ENCODE results near the gene CALCA. TPM values are rescaled to one million over a fixed set of nuclear protein-coding genes. Genes with fewer than 3 reads are reported as not detected.
"Not testable (repeated sequence)": the region's sequence is repeated elsewhere in the genome, so short reads cannot be mapped to it uniquely, and the experiment has no call there.

CALCA gene
- not detected for total RNA-seq
- long read RNA-seq = 0 reads

GRCh38 chr11:14971865-14972580 lies at the start of gene CALCA:
Gene CALCA, minus strand, starts transcription at chr11:14972351. Its CDS starts 1,159 bp downstream, at chr11:14971192.
- no peak for DNase-seq
- no peak for ATAC-seq (ENCODE audit: poor library complexity)
- intact Hi-C loops (cut with DNase I) = no loop called here

GRCh38 chr11:15016200-15016599 lies 44.0 kb upstream of the CALCA start:
- no peak for DNase-seq
- ATAC-seq (ENCODE audit: poor library complexity) = no peak
- intact Hi-C loops (cut with DNase I) = no loop called here

- ATAC-seq (ENCODE audit: poor library complexity) (no peak), DNase-seq (no peak)
- intact Hi-C loops (cut with DNase I) = no loop called here
These were observed 39.7 kb upstream of the CALCA start for GRCh38 chr11:15011776-15012345.

GRCh38 chr11:15010865-15011264 lies 38.7 kb upstream of the CALCA start:
- intact Hi-C loops (cut with DNase I) = no loop called here
- DNase-seq (no peak), ATAC-seq (ENCODE audit: poor library complexity) (no peak)

- intact Hi-C loops (cut with DNase I) = no loop called here
- ATAC-seq (ENCODE audit: poor library complexity) = no peak
These were observed 34.1 kb upstream of the CALCA start for GRCh38 chr11:15006139-15006759.

GRCh38 chr11:14988133-14988532 lies 16.0 kb upstream of the CALCA start:
- DNase-seq; intact Hi-C loops (cut with DNase I); ATAC-seq (ENCODE audit: poor library complexity): not testable (repeated sequence)

More at GRCh38 chr11:15006139-15006759, 34.1 kb upstream of the CALCA start:
- no peak for DNase-seq

GRCh38 chr11:14981507-14981906 lies 9.4 kb upstream of the CALCA start:
- peak; percentile 71 for ATAC-seq (ENCODE audit: poor library complexity)
- DNase-seq = no peak
- intact Hi-C loops (cut with DNase I) = no loop called here

GRCh38 chr11:14980854-14981253 lies 8.7 kb upstream of the CALCA start:
- intact Hi-C loops (cut with DNase I) = no loop called here
- ATAC-seq (ENCODE audit: poor library complexity) (peak; percentile 39), DNase-seq (no peak)

GRCh38 chr11:14977101-14977880 lies 5.1 kb upstream of the CALCA start:
- DNase-seq = no peak
- intact Hi-C loops (cut with DNase I) = no loop called here

GRCh38 chr11:14975252-14975587 lies 3.1 kb upstream of the CALCA start:
- ATAC-seq (ENCODE audit: poor library complexity) = no peak
- intact Hi-C loops (cut with DNase I) = no loop called here
- no peak for DNase-seq

More at GRCh38 chr11:14977101-14977880, 5.1 kb upstream of the CALCA start:
- ATAC-seq (ENCODE audit: poor library complexity) = no peak

- intact Hi-C loops (cut with DNase I) = no loop called here
These were observed 2.5 kb upstream of the CALCA start for GRCh38 chr11:14974515-14975251.

GRCh38 chr11:14973621-14974514 lies 1.7 kb upstream of the CALCA start:
- intact Hi-C loops (cut with DNase I) = no loop called here
- DNase-seq (no peak), ATAC-seq (ENCODE audit: poor library complexity) (peak; percentile 50)

More at GRCh38 chr11:14974515-14975251, 2.5 kb upstream of the CALCA start:
- no peak for DNase-seq
- ATAC-seq (ENCODE audit: poor library complexity) = peak; percentile 74

GRCh38 chr11:14972581-14973495 lies 687 bp upstream of the CALCA start:
- ATAC-seq (ENCODE audit: poor library complexity) (no peak), DNase-seq (no peak)
- intact Hi-C loops (cut with DNase I) = no loop called here

GRCh38 chr11:14969901-14970323 lies 2.2 kb downstream of the CALCA start:
- intact Hi-C loops (cut with DNase I) = no loop called here
- DNase-seq = no peak
- ATAC-seq (ENCODE audit: poor library complexity) = no peak

- ATAC-seq (ENCODE audit: poor library complexity) = no peak
- intact Hi-C loops (cut with DNase I) = no loop called here
- DNase-seq = no peak
These were observed 4.4 kb downstream of the CALCA start for GRCh38 chr11:14967581-14968243.

- no peak for ATAC-seq (ENCODE audit: poor library complexity)
These were observed 16.0 kb downstream of the CALCA start for GRCh38 chr11:14956111-14956510.

More at GRCh38 chr11:14956111-14956510, 16.0 kb downstream of the CALCA start:
- intact Hi-C loops (cut with DNase I) = no loop called here
- DNase-seq = no peak

All from Right ventricle myocardium superior (tissue), 1 donor.